Measurements from ENCODE around the gene FBXW8.

GRCh38 chr12:117069101-117069797, 158.5 kb downstream of the FBXW8 start:
- TF ChIP-seq, protein P1, sequence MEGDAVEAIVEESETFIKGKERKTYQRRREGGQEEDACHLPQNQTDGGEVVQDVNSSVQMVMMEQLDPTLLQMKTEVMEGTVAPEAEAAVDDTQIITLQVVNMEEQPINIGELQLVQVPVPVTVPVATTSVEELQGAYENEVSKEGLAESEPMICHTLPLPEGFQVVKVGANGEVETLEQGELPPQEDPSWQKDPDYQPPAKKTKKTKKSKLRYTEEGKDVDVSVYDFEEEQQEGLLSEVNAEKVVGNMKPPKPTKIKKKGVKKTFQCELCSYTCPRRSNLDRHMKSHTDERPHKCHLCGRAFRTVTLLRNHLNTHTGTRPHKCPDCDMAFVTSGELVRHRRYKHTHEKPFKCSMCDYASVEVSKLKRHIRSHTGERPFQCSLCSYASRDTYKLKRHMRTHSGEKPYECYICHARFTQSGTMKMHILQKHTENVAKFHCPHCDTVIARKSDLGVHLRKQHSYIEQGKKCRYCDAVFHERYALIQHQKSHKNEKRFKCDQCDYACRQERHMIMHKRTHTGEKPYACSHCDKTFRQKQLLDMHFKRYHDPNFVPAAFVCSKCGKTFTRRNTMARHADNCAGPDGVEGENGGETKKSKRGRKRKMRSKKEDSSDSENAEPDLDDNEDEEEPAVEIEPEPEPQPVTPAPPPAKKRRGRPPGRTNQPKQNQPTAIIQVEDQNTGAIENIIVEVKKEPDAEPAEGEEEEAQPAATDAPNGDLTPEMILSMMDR (IDR thresholded peaks at IDR 0.05; ENCODE audit: low read depth, low read length, missing input control), result no peak
- TF ChIP-seq GABPA (IDR thresholded peaks at IDR 0.05 in 1 of 2, conservative IDR thresholded peaks at IDR 0.05 in 1 of 2) (no peak), YY1 (IDR thresholded peaks at IDR 0.05) (no peak), FOXA1 (IDR thresholded peaks at IDR 0.05) (no peak), JUND (IDR thresholded peaks at IDR 0.05) (no peak), TAF1 (conservative IDR thresholded peaks at IDR 0.05) (no peak), EGR1 (IDR thresholded peaks at IDR 0.05; ENCODE audit: low read depth in 2 of 2) (no peak), RXRA (IDR thresholded peaks at IDR 0.05) (no peak), REST (IDR thresholded peaks at IDR 0.05) (no peak), SP1 (IDR thresholded peaks at IDR 0.05) (no peak), HNF4A (conservative IDR thresholded peaks at IDR 0.05) (no peak)
- TF ChIP-seq, protein P2, sequence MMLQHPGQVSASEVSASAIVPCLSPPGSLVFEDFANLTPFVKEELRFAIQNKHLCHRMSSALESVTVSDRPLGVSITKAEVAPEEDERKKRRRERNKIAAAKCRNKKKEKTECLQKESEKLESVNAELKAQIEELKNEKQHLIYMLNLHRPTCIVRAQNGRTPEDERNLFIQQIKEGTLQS (IDR thresholded peaks at IDR 0.05), result no peak
- TF ChIP-seq, protein P3, sequence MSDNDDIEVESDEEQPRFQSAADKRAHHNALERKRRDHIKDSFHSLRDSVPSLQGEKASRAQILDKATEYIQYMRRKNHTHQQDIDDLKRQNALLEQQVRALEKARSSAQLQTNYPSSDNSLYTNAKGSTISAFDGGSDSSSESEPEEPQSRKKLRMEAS (IDR thresholded peaks at IDR 0.05), result no peak
- TF ChIP-seq, protein P4, sequence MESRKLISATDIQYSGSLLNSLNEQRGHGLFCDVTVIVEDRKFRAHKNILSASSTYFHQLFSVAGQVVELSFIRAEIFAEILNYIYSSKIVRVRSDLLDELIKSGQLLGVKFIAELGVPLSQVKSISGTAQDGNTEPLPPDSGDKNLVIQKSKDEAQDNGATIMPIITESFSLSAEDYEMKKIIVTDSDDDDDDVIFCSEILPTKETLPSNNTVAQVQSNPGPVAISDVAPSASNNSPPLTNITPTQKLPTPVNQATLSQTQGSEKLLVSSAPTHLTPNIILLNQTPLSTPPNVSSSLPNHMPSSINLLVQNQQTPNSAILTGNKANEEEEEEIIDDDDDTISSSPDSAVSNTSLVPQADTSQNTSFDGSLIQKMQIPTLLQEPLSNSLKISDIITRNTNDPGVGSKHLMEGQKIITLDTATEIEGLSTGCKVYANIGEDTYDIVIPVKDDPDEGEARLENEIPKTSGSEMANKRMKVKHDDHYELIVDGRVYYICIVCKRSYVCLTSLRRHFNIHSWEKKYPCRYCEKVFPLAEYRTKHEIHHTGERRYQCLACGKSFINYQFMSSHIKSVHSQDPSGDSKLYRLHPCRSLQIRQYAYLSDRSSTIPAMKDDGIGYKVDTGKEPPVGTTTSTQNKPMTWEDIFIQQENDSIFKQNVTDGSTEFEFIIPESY (IDR thresholded peaks at IDR 0.05), result no peak

Measured in liver (tissue), 3 donors.